IMR-90 (cell line): Measurements from ENCODE around the gene RABGGTA. TPM values are rescaled to one million over a fixed set of nuclear protein-coding genes. Genes with fewer than 3 reads are reported as not detected.

Source experiments
- ATAC-seq: fragments of 200-7000 bp; cut with Tn5 transposase; 2 replicates; pipeline ENCODE4 v1.9.1; 2020; ENCODE audit warnings: low read depth, mild to moderate bottlenecking, moderate library complexity
- BruUV-seq: library from RNA; stranded (reverse); fragments of 400-500 nt; replicated peaks from 2 replicates; lab custom pipeline; 2021; lab: Mats Ljungman, UMichigan
- CTCF ChIA-PET: fragments of 300-600 bp; formaldehyde crosslinking; extraction: SDS; loops from one replicate; lab custom pipeline; 2021; ENCODE audit warnings: antibody characterized with exemption; lab: Yijun Ruan, JAX
- POLR2A ChIA-PET: fragments of 300-600 bp; sonication (Branson Sonifier 250); formaldehyde crosslinking; loops from one replicate; lab custom pipeline; 2022; ENCODE audit warnings: antibody characterized with exemption; ENCODE audit not compliant: unreplicated experiment; lab: Charles Lee
- DNase-seq: peaks from one replicate; pipeline ENCODE4 v3.0.0; 2013
- H2AFZ ChIP-seq: replicated peaks from 2 replicates; pipeline ENCODE3; 2013; ENCODE audit warnings: low read length, mild to moderate bottlenecking; ENCODE audit not compliant: poor library complexity
- H2AK5ac ChIP-seq: 2 replicates; pipeline ENCODE4 v1.6.1; 2013; ENCODE audit warnings: low read depth, low read length, inconsistent platforms
- H2AK9ac ChIP-seq: replicated peaks from 2 replicates; pipeline ENCODE3; 2013; ENCODE audit warnings: mild to moderate bottlenecking, low read depth, low read length, moderate library complexity; ENCODE audit not compliant: poor library complexity
- H2BK120ac ChIP-seq: 2 replicates; pipeline ENCODE4 v1.6.1; 2013; ENCODE audit warnings: low read depth, low read length, inconsistent platforms
- H2BK15ac ChIP-seq: 3 replicates; pipeline ENCODE4 v1.6.1; 2013; ENCODE audit warnings: low read depth, low read length, inconsistent platforms
- H2BK20ac ChIP-seq: 2 replicates; pipeline ENCODE4 v1.6.1; 2013; ENCODE audit warnings: low read depth, mild to moderate bottlenecking, inconsistent platforms, low read length, moderate library complexity
- H2BK5ac ChIP-seq: 2 replicates; pipeline ENCODE4 v1.6.1; 2013; ENCODE audit warnings: mild to moderate bottlenecking, low read depth, low read length, inconsistent platforms; ENCODE audit not compliant: poor library complexity, severe bottlenecking
- H3K14ac ChIP-seq: replicated peaks from 2 replicates; pipeline ENCODE4 v1.6.1; 2013; ENCODE audit warnings: low read depth, low read length, inconsistent platforms
- H3K18ac ChIP-seq: 2 replicates; pipeline ENCODE4 v1.6.1; 2013; ENCODE audit warnings: low read depth, low read length, control low read depth
- H3K23ac ChIP-seq: 2 replicates; pipeline ENCODE4 v1.6.1; 2013; ENCODE audit warnings: low read depth, low read length, inconsistent platforms
- H3K27ac ChIP-seq: 2 replicates; pipeline ENCODE4 v1.5.1; 2013; ENCODE audit warnings: mild to moderate bottlenecking, control low read depth, low read length; ENCODE audit not compliant: insufficient read depth
- H3K27me3 ChIP-seq: 2 replicates; pipeline ENCODE4 v1.6.1; 2013; ENCODE audit warnings: low read length; ENCODE audit not compliant: control insufficient read depth, insufficient read depth
- H3K36me3 ChIP-seq: 2 replicates; pipeline ENCODE4 v1.6.1; 2013; ENCODE audit warnings: low read length, mixed read lengths; ENCODE audit not compliant: control insufficient read depth, insufficient read depth
- H3K4ac ChIP-seq: 2 replicates; pipeline ENCODE4 v1.6.1; 2013; ENCODE audit warnings: low read depth, low read length, inconsistent platforms
- H3K4me1 ChIP-seq: 2 replicates; pipeline ENCODE4 v1.6.1; 2013; ENCODE audit warnings: low read length, mixed read lengths; ENCODE audit not compliant: control insufficient read depth, insufficient read depth
- H3K4me2 ChIP-seq: 2 replicates; pipeline ENCODE4 v1.6.1; 2013; ENCODE audit warnings: low read depth, mild to moderate bottlenecking, control low read depth, low read length, moderate library complexity
- H3K4me3 ChIP-seq: 2 replicates; pipeline ENCODE4 v1.5.1; 2013; ENCODE audit warnings: low read depth, mild to moderate bottlenecking, control low read depth, low read length, moderate library complexity; ENCODE audit not compliant: insufficient read depth
- H3K56ac ChIP-seq: 2 replicates; pipeline ENCODE4 v1.6.1; 2013; ENCODE audit warnings: low read length, inconsistent platforms; ENCODE audit not compliant: insufficient read depth; ENCODE audit errors: extremely low read depth
- H3K79me1 ChIP-seq, 2 experiments: 2 replicates each; pipeline ENCODE4 v1.6.1; 2013; ENCODE audit warnings: low read length in 2 of 2, inconsistent platforms in 1 of 2, low read depth in 1 of 2
- H3K9ac ChIP-seq: 2 replicates; pipeline ENCODE4 v1.6.1; 2013; ENCODE audit warnings: low read depth, low read length, control low read depth
- H3K9me1 ChIP-seq: 2 replicates; pipeline ENCODE4 v1.6.1; 2013; ENCODE audit warnings: low read length, inconsistent platforms; ENCODE audit not compliant: insufficient read depth
- H3K9me3 ChIP-seq: 2 replicates; pipeline ENCODE4 v1.6.1; 2013; ENCODE audit warnings: low read length; ENCODE audit not compliant: control insufficient read depth, insufficient read depth
- H4K20me1 ChIP-seq: 2 replicates; pipeline ENCODE4 v1.6.1; 2013; ENCODE audit warnings: low read length, inconsistent platforms; ENCODE audit not compliant: insufficient read depth
- H4K5ac ChIP-seq: 2 replicates; pipeline ENCODE4 v1.6.1; 2013; ENCODE audit warnings: mild to moderate bottlenecking, low read depth, low read length, control low read depth
- H4K8ac ChIP-seq, 2 experiments: 2 replicates each; pipeline ENCODE4 v1.6.1; 2013; ENCODE audit warnings: low read depth in 2 of 2, low read length in 2 of 2, control low read depth in 1 of 2, inconsistent platforms in 1 of 2
- H4K91ac ChIP-seq: 2 replicates; pipeline ENCODE4 v1.6.1; 2013; ENCODE audit warnings: low read depth, low read length, inconsistent platforms; ENCODE audit not compliant: insufficient read depth
- BHLHE40 ChIP-seq: fragments of 150-350 bp; IDR thresholded peaks from 2 replicates; pipeline ENCODE4 v1.6.1; 2016; ENCODE audit warnings: mild to moderate bottlenecking, low read depth, low read length
- CEBPB ChIP-seq: IDR thresholded peaks from 2 replicates; pipeline ENCODE4 v1.6.1; 2012; ENCODE audit warnings: low read depth, low read length, improper control_type of control experiment
- CHD1 ChIP-seq: IDR thresholded peaks from 2 replicates; pipeline ENCODE4 v1.6.1; 2012; ENCODE audit warnings: low read depth, low read length, improper control_type of control experiment
- CTCF ChIP-seq: conservative IDR thresholded peaks from 2 replicates; pipeline ENCODE4 v1.5.1; 2012; ENCODE audit warnings: mild to moderate bottlenecking, low read depth, low read length, improper control_type of control experiment
- ELK1 ChIP-seq: fragments of 150-350 bp; IDR thresholded peaks from 2 replicates; pipeline ENCODE4 v1.6.1; 2016; ENCODE audit warnings: low read depth, mild to moderate bottlenecking, low read length, moderate library complexity, borderline replicate concordance
- FOS ChIP-seq: fragments of 150-350 bp; IDR thresholded peaks from 2 replicates; pipeline ENCODE4 v1.6.1; 2016; ENCODE audit warnings: low read depth, low read length
- MAFK ChIP-seq: IDR thresholded peaks from 2 replicates; pipeline ENCODE4 v1.6.1; 2012; ENCODE audit warnings: low read depth, low read length, improper control_type of control experiment
- MXI1 ChIP-seq: IDR thresholded peaks from 2 replicates; pipeline ENCODE4 v1.6.1; 2012; ENCODE audit warnings: low read depth, mild to moderate bottlenecking, low read length, moderate library complexity, borderline replicate concordance
- NFE2L2 ChIP-seq: fragments of 150-350 bp; IDR thresholded peaks from 2 replicates; pipeline ENCODE4 v1.6.1; 2016; ENCODE audit warnings: low read depth, mild to moderate bottlenecking, low read length
- POLR2A ChIP-seq: IDR thresholded peaks from 2 replicates; pipeline ENCODE4 v1.6.1; 2012; ENCODE audit warnings: mild to moderate bottlenecking, low read depth, low read length
- RCOR1 ChIP-seq: IDR thresholded peaks from 2 replicates; pipeline ENCODE4 v1.6.1; 2012; ENCODE audit warnings: mild to moderate bottlenecking, low read length, improper control_type of control experiment; ENCODE audit not compliant: insufficient replicate concordance
- SMC3 ChIP-seq: fragments of 150-350 bp; IDR thresholded peaks from 2 replicates; pipeline ENCODE4 v1.6.1; 2016; ENCODE audit warnings: low read depth, mild to moderate bottlenecking, antibody characterized with exemption, low read length, moderate library complexity
- USF2 ChIP-seq: fragments of 150-350 bp; IDR thresholded peaks from 2 replicates; pipeline ENCODE4 v1.6.1; 2017; ENCODE audit warnings: mild to moderate bottlenecking, antibody characterized with exemption, low read length, low read depth
- WGBS, 2 experiments: methylation state at CpG; one replicate each; pipeline versions ENCODE4 v1.1.5 to v1.1.7; 2013; ENCODE audit warnings: missing lambda C conversion rate in 2 of 2; ENCODE audit not compliant: insufficient read length in 1 of 2; ENCODE audit errors: extremely low coverage in 2 of 2; 5-methylcytosine and 5-hydroxymethylcytosine counted together
- dilution Hi-C: fragments of 300-500 bp; cut with HindIII; formaldehyde crosslinking; loops from one replicate; pipeline ENCODE4 v1.14.3; 2018; ENCODE audit warnings: low sequenced_read_pairs; ENCODE audit not compliant: unreplicated experiment
- in situ Hi-C: fragments of 300-500 bp; cut with MboI; formaldehyde crosslinking; loops from 3 replicates; pipeline ENCODE4 v1.14.3; 2019; ENCODE audit warnings: low sequenced_read_pairs, inconsistent platforms, mixed read lengths
- intact Hi-C: fragments of 100-400 bp; cut with micrococcal nuclease; formaldehyde crosslinking; loops from 2 replicates; pipeline ENCODE4 v1.10.0; 2022
- polyA plus RNA-seq, 3 experiments: library from polyadenylated mRNA; depleted of rRNA; stranded (reverse); fragments of >200 nt; gene quantifications; 2 replicates each; pipeline ENCODE4 v1.2.3, GENCODE V29; 2012; ENCODE audit warnings: low replicate concordance in 1 of 3
- total RNA-seq: library from RNA; depleted of rRNA; stranded (reverse); fragments of >200 nt; gene quantifications from 2 replicates; pipeline ENCODE4 v1.2.3, GENCODE V29; 2012

RABGGTA gene
- total and polyA plus RNA-seq, 2 of the 4 experiments (the other 2 are of a cell fraction), result 25.6 to 55.6 TPM

- no peak for TF ChIP-seq ELK1
These were observed 2.0 kb downstream of the RABGGTA start (continued) for GRCh38 chr14:24269368-24269767.

- ATAC-seq (no peak), DNase-seq (no peak)
- no peaks in the 10 kb centered on the region for H3K9me3 ChIP-seq
- peaks cover 29% of the 10 kb centered on the region for H3K36me3 ChIP-seq
- no peak overlapping the region for H2AK9ac ChIP-seq
- no peak overlapping the region for H3K23ac ChIP-seq
- no peak overlapping the region for H3K9ac ChIP-seq
- no peak overlapping the region for H2BK15ac ChIP-seq
- no peak overlapping the region for H2BK5ac ChIP-seq
- WGBS, 2 experiments, result 83% methylated on average over 3 of the region's 9 CpGs; no CpG with 5 or more reads in 1 of the 2 experiments
- no peak overlapping the region for H2AFZ ChIP-seq
- H3K56ac ChIP-seq, result no peak overlapping the region
- no TSS peak for BruUV-seq
- no peaks in the 10 kb centered on the region for H3K27me3 ChIP-seq
- in situ Hi-C loops, result no loop called here
- peaks cover 5% of the 10 kb centered on the region; the same call in 1 of the 2 replicates for H3K9me1 ChIP-seq
- no peak overlapping the region for H3K14ac ChIP-seq
- dilution Hi-C loops, result no loop called here
- no peak overlapping the region for H4K8ac ChIP-seq
- no peak overlapping the region for H3K18ac ChIP-seq
- H3K4me3 ChIP-seq, result no peak overlapping the region
- no peak overlapping the region for H3K4ac ChIP-seq
- POLR2A ChIA-PET, result no interaction called here
- no peaks in the 10 kb centered on the region for H4K20me1 ChIP-seq
- no peak for TF ChIP-seq CTCF
- TF ChIP-seq POLR2A, result no peak
- TF ChIP-seq ELK1, result no peak
- no peak for TF ChIP-seq CHD1
- no peak for TF ChIP-seq CEBPB
- TF ChIP-seq BHLHE40, result no peak
- no peak for TF ChIP-seq SMC3
- TF ChIP-seq USF2, result no peak
- no peak for TF ChIP-seq MXI1
- no peak for TF ChIP-seq RCOR1
- TF ChIP-seq FOS, result no peak
- TF ChIP-seq MAFK, result no peak
- no peak for TF ChIP-seq NFE2L2
- peaks cover 5% of the 10 kb centered on the region; the same call in 1 of the 2 replicates for H3K4me1 ChIP-seq
- intact Hi-C loops, result no loop called here
- no peak overlapping the region for H2BK20ac ChIP-seq
- H3K4me2 ChIP-seq, result no peak overlapping the region
- H2BK120ac ChIP-seq, result no peak overlapping the region
- no peak overlapping the region for H3K27ac ChIP-seq
- CTCF ChIA-PET, result no interaction called here
- peaks cover 9 to 21% of the 10 kb centered on the region in 2 experiments for H3K79me1 ChIP-seq
- H4K91ac ChIP-seq, result no peak overlapping the region
- H2AK5ac ChIP-seq, result no peak overlapping the region
- no peak overlapping the region for H4K5ac ChIP-seq
These were observed 3.2 kb downstream of the RABGGTA start for GRCh38 chr14:24268225-24268624.
